Smooth muscle cell (in vitro differentiated cells): ENCODE data around the gene RPS6KC1. TPM values are rescaled to one million over a fixed set of nuclear protein-coding genes. Genes with fewer than 3 reads are reported as not detected.

Experiments used
- DNase-seq: peaks from one replicate; lab custom pipeline; 2025; ENCODE audit not compliant: unreplicated experiment; lab: John Stamatoyannopoulos, UW
- H2AFZ ChIP-seq: fragments of 200-600 bp; sonication (generic); 2 replicates; pipeline ENCODE4 v1.6.0; 2016; ENCODE audit warnings: antibody characterized with exemption, low read depth, mild to moderate bottlenecking
- H3F3A ChIP-seq: fragments of 200-600 bp; sonication (generic); 2 replicates; pipeline ENCODE4 v1.6.0; 2017; ENCODE audit warnings: antibody characterized with exemption, low read depth
- H3K27ac ChIP-seq: fragments of 200-600 bp; sonication (generic); 2 replicates; pipeline ENCODE4 v1.5.1; 2016; ENCODE audit warnings: low read depth, mild to moderate bottlenecking
- H3K27me3 ChIP-seq: fragments of 200-600 bp; sonication (generic); 2 replicates; pipeline ENCODE4 v1.6.1; 2016; ENCODE audit warnings: low read depth, mild to moderate bottlenecking
- H3K36me3 ChIP-seq: fragments of 200-600 bp; sonication (generic); 2 replicates; pipeline ENCODE4 v1.5.1; 2016; ENCODE audit warnings: low read depth
- H3K4me1 ChIP-seq: fragments of 200-600 bp; sonication (generic); 2 replicates; pipeline ENCODE4 v1.5.1; 2016; ENCODE audit warnings: low read depth
- H3K4me2 ChIP-seq: fragments of 200-600 bp; sonication (generic); 2 replicates; pipeline ENCODE4 v1.6.0; 2016; ENCODE audit warnings: mild to moderate bottlenecking
- H3K4me3 ChIP-seq: fragments of 200-600 bp; sonication (generic); 2 replicates; pipeline ENCODE4 v1.5.1; 2016; ENCODE audit warnings: mild to moderate bottlenecking
- H3K79me2 ChIP-seq: fragments of 200-600 bp; sonication (generic); 2 replicates; pipeline ENCODE4 v1.6.0; 2016; ENCODE audit warnings: low read depth, mild to moderate bottlenecking
- H3K9ac ChIP-seq: fragments of 200-600 bp; sonication (generic); 2 replicates; pipeline ENCODE4 v1.6.0; 2016; ENCODE audit warnings: low read depth
- H3K9me3 ChIP-seq: fragments of 200-600 bp; sonication (generic); replicated peaks from 2 replicates; pipeline ENCODE4 v1.5.1; 2016; ENCODE audit warnings: low read depth
- H4K20me1 ChIP-seq: fragments of 200-600 bp; sonication (generic); 2 replicates; pipeline ENCODE4 v1.6.0; 2016; ENCODE audit warnings: low read depth
- CTCF ChIP-seq: fragments of 200-600 bp; sonication (generic); IDR thresholded peaks from 2 replicates; pipeline ENCODE4 v1.5.1; 2017; ENCODE audit warnings: borderline replicate concordance, mild to moderate bottlenecking, antibody characterized with exemption; ENCODE audit not compliant: insufficient read depth, poor library complexity, severe bottlenecking
- WGBS: methylation state at CpG from one replicate; pipeline ENCODE4 v1.1.7; 2016; ENCODE audit warnings: low lambda C conversion rate; 5-methylcytosine and 5-hydroxymethylcytosine counted together
- polyA plus RNA-seq: library from polyadenylated mRNA; unstranded; fragments of >200 nt; fragmentation: Nextera tagmentation; extraction: Ambion mirVana; gene quantifications from 2 replicates; pipeline ENCODE4 v1.2.1, GENCODE V29; 2016
- total RNA-seq: library from RNA; depleted of rRNA; stranded (reverse); fragments of >200 nt; gene quantifications from 2 replicates; pipeline ENCODE4 v1.2.3, GENCODE V29; 2014

RPS6KC1 gene
- total and polyA plus RNA-seq, 2 experiments from 2014 or later: 17.6 to 30.8 TPM

GRCh38 chr1:213106298-213106697 lies 55.3 kb downstream of the RPS6KC1 start:
- Histone ChIP-seq H3F3A (no peaks in the 10 kb centered on the region), H4K20me1 (peaks cover 60% of the 10 kb centered on the region), H3K4me1 (no peaks in the 10 kb centered on the region), H3K9ac (no peak overlapping the region), H3K36me3 (no peaks in the 10 kb centered on the region), H3K4me2 (no peak overlapping the region), H3K9me3 (no peaks in the 10 kb centered on the region), H3K79me2 (peaks cover 50% of the 10 kb centered on the region), H2AFZ (no peak overlapping the region), H3K27me3 (no peaks in the 10 kb centered on the region), H3K27ac (no peak overlapping the region), H3K4me3 (no peak overlapping the region)
- TF ChIP-seq CTCF: no peak
- no peak for DNase-seq
- WGBS: 97% methylated on average over 1 of the region's 1 CpG

- Histone ChIP-seq H3K79me2 (peaks cover 52% of the 10 kb centered on the region), H3K4me1 (no peaks in the 10 kb centered on the region), H4K20me1 (peaks cover 51% of the 10 kb centered on the region), H3K9ac (no peak overlapping the region), H3K36me3 (no peaks in the 10 kb centered on the region), H3K27me3 (no peaks in the 10 kb centered on the region), H3K9me3 (no peaks in the 10 kb centered on the region), H3K4me3 (no peak overlapping the region), H3K4me2 (no peak overlapping the region), H2AFZ (no peak overlapping the region), H3K27ac (no peak overlapping the region), H3F3A (no peaks in the 10 kb centered on the region)
- TF ChIP-seq CTCF: no peak
- WGBS: 93% methylated on average over 2 of the region's 2 CpGs
- DNase-seq: no peak
Observed at GRCh38 chr1:213107613-213108012, 56.6 kb downstream of the RPS6KC1 start.

- TF ChIP-seq CTCF: no peak
- Histone ChIP-seq H3K9me3 (no peaks in the 10 kb centered on the region), H3K4me1 (no peaks in the 10 kb centered on the region), H3K4me2 (no peak overlapping the region), H3K27me3 (no peaks in the 10 kb centered on the region), H3K36me3 (no peaks in the 10 kb centered on the region), H3F3A (no peaks in the 10 kb centered on the region), H3K9ac (no peak overlapping the region), H3K79me2 (peaks cover 52% of the 10 kb centered on the region), H2AFZ (no peak overlapping the region), H3K4me3 (no peak overlapping the region), H4K20me1 (peaks cover 33% of the 10 kb centered on the region), H3K27ac (no peak overlapping the region)
- DNase-seq: no peak
- 71% methylated on average over 4 of the region's 4 CpGs for WGBS
Observed at GRCh38 chr1:213110349-213111300, 59.6 kb downstream of the RPS6KC1 start.
